GM21737 (cell line): ENCODE measurements around the gene CELSR3.

ENCODE experiments used
- ATAC-seq: cut with Tn5 transposase; IDR thresholded peaks from one replicate; pipeline ENCODE4 v1.9.1; 2021; ENCODE audit warnings: mild to moderate bottlenecking, moderate library complexity; ENCODE audit not compliant: unreplicated experiment

The CELSR3 gene

GRCh38 chr3:48662753-48663488 is at the start of gene CELSR3:
Gene CELSR3, minus strand, starts transcription at chr3:48662886. Its CDS starts 252 bp downstream, at chr3:48662634.
- ATAC-seq, result no peak

DNA sequence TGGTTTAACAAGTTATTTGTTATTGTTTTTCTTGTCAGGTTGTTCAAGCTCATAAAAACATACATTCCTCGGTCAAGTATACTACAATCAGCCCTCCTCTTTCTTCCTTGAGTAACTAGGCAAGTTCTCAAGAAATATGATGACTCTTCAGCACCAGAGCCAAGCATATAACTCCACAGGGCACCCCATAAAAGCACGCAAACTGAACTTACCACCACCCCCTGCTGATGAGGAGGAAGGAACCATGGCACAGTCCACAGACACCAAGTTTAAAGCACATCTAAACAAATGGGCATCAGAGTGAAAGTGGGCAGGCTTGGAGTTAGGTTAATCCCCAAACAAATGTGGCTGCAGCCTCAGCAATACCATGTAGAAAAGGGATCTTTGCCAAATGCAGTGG is 49.0 kb upstream of the CELSR3 start:
- ATAC-seq, result no peak

GRCh38 chr3:48709051-48709461 is 46.4 kb upstream of the CELSR3 start:
- ATAC-seq, result no peak

GRCh38 chr3:48708481-48708889 is 45.8 kb upstream of the CELSR3 start:
- ATAC-seq, result no peak

- no peak for ATAC-seq
Measured at GRCh38 chr3:48707157-48707556, 44.5 kb upstream of the CELSR3 start.

- no peak for ATAC-seq
Measured at GRCh38 chr3:48702320-48702920, 39.7 kb upstream of the CELSR3 start.

DNA sequence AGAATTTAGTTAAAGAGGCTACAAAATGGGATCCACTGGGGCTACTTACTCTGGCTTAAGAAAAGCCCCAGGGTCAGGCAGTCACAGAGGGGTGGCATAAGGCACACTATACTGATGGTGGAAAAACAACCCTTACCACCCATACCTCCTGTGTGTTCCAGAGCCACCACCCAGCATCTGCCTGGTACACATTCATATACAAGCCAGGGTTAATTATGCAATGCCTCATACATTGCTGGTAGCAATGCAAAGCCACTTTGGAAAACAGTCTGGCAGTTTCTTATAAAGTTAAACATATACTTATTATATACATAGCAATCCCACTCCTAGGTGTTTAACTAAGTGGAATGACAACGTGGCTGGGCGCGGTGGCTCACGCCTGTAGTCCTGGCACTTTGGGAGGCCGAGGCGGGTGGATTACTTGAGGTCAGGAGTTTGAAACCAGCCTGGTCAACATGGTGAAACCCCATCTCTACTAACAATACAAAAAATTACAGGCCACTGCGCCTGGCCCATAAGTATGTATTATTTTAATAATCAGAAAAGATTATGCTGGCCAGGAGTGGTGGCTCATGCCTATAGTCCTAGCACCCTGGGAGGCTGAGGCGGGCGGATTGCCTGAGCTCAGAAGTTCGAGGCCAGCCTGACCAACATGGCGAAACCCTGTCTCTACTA is 38.2 kb upstream of the CELSR3 start:
- no peak for ATAC-seq

- ATAC-seq, result no peak
Measured at GRCh38 chr3:48698891-48699290, 36.2 kb upstream of the CELSR3 start.

- no peak for ATAC-seq
Measured at GRCh38 chr3:48697952-48698351, 35.3 kb upstream of the CELSR3 start.

GRCh38 chr3:48696601-48697000 is 33.9 kb upstream of the CELSR3 start:
- no peak for ATAC-seq

DNA sequence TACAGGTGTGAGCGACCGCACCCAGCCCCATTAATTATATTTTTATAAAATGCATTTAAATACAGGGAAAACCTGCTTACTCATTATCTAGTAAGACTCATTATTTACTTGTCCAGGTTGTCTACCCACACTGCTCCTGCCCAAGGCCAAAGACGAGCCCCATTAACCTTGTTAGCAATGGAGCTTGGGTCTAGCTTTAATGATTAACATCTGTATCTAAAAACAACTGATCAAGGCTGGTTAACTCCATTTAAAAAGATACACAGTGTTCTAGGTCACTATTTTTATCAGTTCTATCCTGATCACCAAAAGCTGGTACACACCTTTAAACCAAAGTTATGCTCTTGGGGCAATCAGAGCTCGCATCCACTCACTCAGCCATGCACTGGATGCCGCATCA is 33.5 kb upstream of the CELSR3 start:
- no peak for ATAC-seq

DNA sequence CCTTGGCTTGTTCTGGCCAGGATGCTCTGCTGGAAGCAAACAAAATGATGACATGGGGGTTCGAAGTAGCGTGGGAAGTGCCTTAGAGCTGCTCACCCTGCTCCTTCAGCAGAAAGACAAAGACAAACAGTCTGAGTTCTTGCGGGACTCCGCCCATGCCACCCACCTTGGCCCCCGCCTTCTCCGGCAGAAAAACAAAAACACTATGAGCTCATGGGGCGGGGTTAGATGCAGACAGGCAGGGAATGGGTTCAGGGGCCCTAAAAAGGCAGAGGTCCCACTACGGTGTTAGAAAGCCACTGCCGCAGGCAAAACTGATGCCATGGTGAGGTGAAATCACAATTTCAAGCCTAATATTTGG is 32.7 kb upstream of the CELSR3 start:
- no peak for ATAC-seq

DNA sequence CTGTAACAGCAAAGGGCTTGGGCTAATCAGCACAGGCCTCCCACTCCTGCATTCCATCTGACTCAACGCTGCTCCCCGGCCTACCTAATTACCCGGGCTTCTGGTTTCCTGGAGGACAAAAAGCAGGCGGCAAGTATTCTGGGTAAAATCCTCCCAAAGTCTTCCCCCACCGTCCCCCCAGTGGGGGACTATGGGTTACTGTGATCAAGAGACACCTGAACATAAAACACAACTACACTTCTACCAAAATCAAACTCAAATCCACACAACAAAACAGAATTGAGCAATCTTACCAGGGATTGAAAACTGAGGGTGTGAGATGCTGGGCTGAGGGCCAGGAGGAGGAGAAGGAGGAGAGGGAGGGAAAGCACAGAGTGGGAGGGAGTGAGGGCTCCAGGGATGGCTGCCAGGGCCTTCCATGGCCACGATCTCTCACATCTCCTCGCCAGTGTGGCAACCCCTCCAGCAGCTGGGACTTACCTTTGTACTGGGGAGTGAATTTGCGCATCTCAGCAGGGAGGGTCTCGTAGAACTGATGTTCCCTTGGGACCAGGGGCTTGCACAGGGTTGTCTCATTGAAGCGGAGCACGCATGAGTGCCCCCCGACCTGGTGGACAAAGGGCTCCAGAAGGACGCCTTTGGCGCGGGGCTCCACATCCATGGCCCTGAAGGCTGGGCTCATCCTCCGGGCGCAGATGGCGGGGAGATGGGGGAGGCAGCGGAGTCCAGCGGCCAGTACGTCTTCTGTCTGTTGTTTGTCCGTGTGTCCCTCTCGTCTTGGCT is 32.1 kb upstream of the CELSR3 start:
- no peak for ATAC-seq

- ATAC-seq, result no peak
Measured at GRCh38 chr3:48693826-48694225, 31.1 kb upstream of the CELSR3 start.

DNA sequence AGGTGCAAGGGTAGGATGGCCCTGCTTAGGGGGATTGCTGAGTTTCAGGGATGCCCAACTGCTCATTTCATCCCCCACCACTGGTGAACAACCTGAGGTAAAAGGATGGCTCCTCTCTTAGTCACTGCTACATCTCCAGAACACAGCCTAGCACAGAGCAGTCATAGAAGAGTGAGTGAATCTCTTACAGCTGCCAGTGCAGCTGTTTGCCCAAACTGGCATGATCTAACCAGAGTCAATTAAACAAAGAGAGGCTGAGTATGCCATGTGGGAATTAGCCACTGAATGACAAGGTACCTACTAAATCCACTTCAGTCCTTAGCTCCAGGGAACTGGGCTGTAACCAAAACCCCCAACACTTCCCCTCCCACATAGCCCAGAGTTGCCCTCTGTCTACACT is 29.9 kb upstream of the CELSR3 start:
- ATAC-seq, result no peak

- no peak for ATAC-seq
Measured at GRCh38 chr3:48690846-48691458, 28.3 kb upstream of the CELSR3 start.

DNA sequence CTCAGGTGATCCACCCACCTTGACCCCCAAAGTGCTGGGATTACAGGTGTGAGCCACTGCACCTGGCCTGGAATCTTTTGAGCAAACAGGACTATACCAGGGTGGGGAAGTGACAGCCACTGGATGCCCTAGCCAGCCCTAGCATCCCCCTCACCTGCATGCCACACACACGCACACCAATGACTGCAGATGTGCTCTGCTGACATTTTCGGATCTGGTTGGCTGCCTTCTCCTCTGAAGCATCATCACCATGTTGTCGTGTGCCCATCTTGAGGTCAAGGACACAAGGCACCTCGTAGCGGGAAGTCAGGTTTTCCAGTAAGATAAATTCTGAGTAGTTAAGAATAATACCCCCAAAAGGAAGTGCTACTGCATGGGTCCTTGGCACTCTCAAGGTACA is 26.7 kb upstream of the CELSR3 start:
- ATAC-seq, result no peak

DNA sequence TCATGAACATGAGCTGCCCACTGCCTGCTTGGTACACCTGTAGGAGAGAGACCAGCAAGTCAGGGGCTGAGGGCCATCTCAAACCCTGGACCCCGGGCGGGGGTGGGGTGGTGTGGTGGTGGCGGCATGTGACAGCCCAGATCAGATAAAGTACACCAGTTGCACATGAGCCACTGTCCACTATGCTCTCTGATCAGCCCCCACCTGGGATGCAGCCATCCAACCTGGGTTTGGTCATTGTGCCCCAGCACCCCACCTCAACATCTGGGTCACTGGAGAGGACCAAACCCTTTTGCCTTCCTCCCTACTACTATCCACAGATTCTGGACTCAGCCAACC is 26.0 kb upstream of the CELSR3 start:
- no peak for ATAC-seq

- no peak for ATAC-seq
Measured at GRCh38 chr3:48688032-48688736, 25.5 kb upstream of the CELSR3 start.

- ATAC-seq, result no peak
Measured at GRCh38 chr3:48687220-48687678, 24.6 kb upstream of the CELSR3 start.
